Liver (tissue), 9 donors: ENCODE data around the gene NUTM1. TPM values are rescaled to one million over a fixed set of nuclear protein-coding genes. Genes with fewer than 3 reads are reported as not detected.

Source experiments
- DNase-seq: peaks from one replicate; pipeline ENCODE4 v3.0.0-alpha.2; 2017; ENCODE audit warnings: low spot score
- H3K27ac ChIP-seq, 2 donors: one replicate each; pipeline ENCODE4 v1.7.0; 2013; ENCODE audit warnings: inconsistent platforms in 2 of 2, low read length in 2 of 2, control low read depth in 1 of 2, low read depth in 1 of 2, mild to moderate bottlenecking in 1 of 2
- H3K27me3 ChIP-seq, 4 donors: one replicate each; pipeline versions ENCODE4 v1.6.1 to v1.7.0; 2013; ENCODE audit warnings: low read length in 3 of 4, inconsistent platforms in 1 of 4, mild to moderate bottlenecking in 1 of 4, moderate library complexity in 1 of 4; ENCODE audit not compliant: control insufficient read depth in 4 of 4, insufficient read depth in 4 of 4
- H3K36me3 ChIP-seq, 4 donors: one replicate each; pipeline versions ENCODE4 v1.6.1 to v1.7.0; 2013; ENCODE audit warnings: low read length in 3 of 4, mild to moderate bottlenecking in 3 of 4, low read depth in 1 of 4, moderate library complexity in 1 of 4; ENCODE audit not compliant: control insufficient read depth in 4 of 4, insufficient read depth in 3 of 4
- H3K4me1 ChIP-seq, 4 donors: one replicate each; pipeline versions ENCODE4 v1.6.1 to v1.7.0; 2013; ENCODE audit warnings: low read length in 3 of 4, mild to moderate bottlenecking in 3 of 4, moderate library complexity in 1 of 4; ENCODE audit not compliant: control insufficient read depth in 4 of 4, insufficient read depth in 4 of 4
- H3K4me3 ChIP-seq, 3 donors: one replicate each; pipeline versions ENCODE4 v1.6.1 to v1.7.0; 2013; ENCODE audit warnings: low read length in 3 of 3, control low read depth in 1 of 3, low read depth in 1 of 3, mild to moderate bottlenecking in 1 of 3
- H3K9ac ChIP-seq, 2 donors: one replicate each; pipeline ENCODE4 v1.7.0; 2013; ENCODE audit warnings: low read length in 2 of 2, mild to moderate bottlenecking in 2 of 2, moderate library complexity in 2 of 2, control low read depth in 1 of 2, low read depth in 1 of 2
- H3K9me3 ChIP-seq, 4 donors: one replicate each; pipeline versions ENCODE4 v1.6.1 to v1.7.0; 2013; ENCODE audit warnings: low read length in 3 of 4; ENCODE audit not compliant: control insufficient read depth in 4 of 4
- ATF3 ChIP-seq: IDR thresholded peaks from 2 replicates; pipeline ENCODE4 v1.6.1; 2016; ENCODE audit warnings: antibody characterized with exemption
- CTCF ChIP-seq: fragments of 150-350 bp; IDR thresholded peaks from 2 replicates; pipeline ENCODE4 v1.5.1; 2017; ENCODE audit warnings: improper control_type of control experiment, low read depth, low read length; ENCODE audit not compliant: missing input control
- EGR1 ChIP-seq, 2 donors: IDR thresholded peaks; 2 replicates each; pipeline ENCODE4 v1.6.1; 2016 to 2018; ENCODE audit warnings: antibody characterized with exemption in 2 of 2, low read depth in 2 of 2
- FOXA1 ChIP-seq: IDR thresholded peaks from 2 replicates; pipeline ENCODE4 v1.6.1; 2016; ENCODE audit warnings: antibody characterized with exemption
- FOXA2 ChIP-seq: IDR thresholded peaks from 2 replicates; pipeline ENCODE4 v1.6.1; 2016; ENCODE audit warnings: antibody characterized with exemption
- GABPA ChIP-seq, 2 donors: IDR thresholded peaks in 1 of 2; conservative IDR thresholded peaks in 1 of 2; 2 replicates each; pipeline ENCODE4 v1.6.1; 2016; ENCODE audit warnings: antibody characterized with exemption in 2 of 2, mild to moderate bottlenecking in 1 of 2, moderate library complexity in 1 of 2
- HNF4A ChIP-seq, 2 donors: conservative IDR thresholded peaks; 2 replicates each; pipeline ENCODE4 v1.6.1; 2016; ENCODE audit warnings: antibody characterized with exemption in 2 of 2, mild to moderate bottlenecking in 2 of 2
- HNF4G ChIP-seq: IDR thresholded peaks from 2 replicates; pipeline ENCODE4 v1.6.1; 2016; ENCODE audit warnings: antibody characterized with exemption
- JUND ChIP-seq, 2 donors: IDR thresholded peaks; 2 replicates each; pipeline ENCODE4 v1.6.1; 2016; ENCODE audit warnings: antibody characterized with exemption in 2 of 2
- MAX ChIP-seq: IDR thresholded peaks from 2 replicates; pipeline ENCODE4 v1.6.1; 2016; ENCODE audit warnings: antibody characterized with exemption
- NR2F2 ChIP-seq: IDR thresholded peaks from 2 replicates; pipeline ENCODE4 v1.6.1; 2016; ENCODE audit warnings: antibody characterized with exemption
- RAD21 ChIP-seq, 2 donors: IDR thresholded peaks; 2 replicates each; pipeline ENCODE4 v1.6.1; 2016; ENCODE audit warnings: antibody characterized with exemption in 2 of 2, mild to moderate bottlenecking in 2 of 2
- REST ChIP-seq: IDR thresholded peaks from 2 replicates; pipeline ENCODE4 v1.6.1; 2016; ENCODE audit warnings: antibody characterized with exemption, mild to moderate bottlenecking
- RXRA ChIP-seq, 2 donors: IDR thresholded peaks; 2 replicates each; pipeline ENCODE4 v1.6.1; 2017 to 2018; ENCODE audit warnings: antibody characterized with exemption in 2 of 2, mild to moderate bottlenecking in 1 of 2
- SP1 ChIP-seq: IDR thresholded peaks from 2 replicates; pipeline ENCODE4 v1.6.1; 2018; ENCODE audit warnings: antibody characterized with exemption, mild to moderate bottlenecking
- TAF1 ChIP-seq: conservative IDR thresholded peaks from 2 replicates; pipeline ENCODE4 v1.6.1; 2016; ENCODE audit warnings: antibody characterized with exemption, mild to moderate bottlenecking
- YY1 ChIP-seq: IDR thresholded peaks from 2 replicates; pipeline ENCODE4 v1.6.1; 2016; ENCODE audit warnings: antibody characterized with exemption, mild to moderate bottlenecking
- ZBTB33 ChIP-seq: IDR thresholded peaks from 2 replicates; pipeline ENCODE4 v1.6.1; 2016; ENCODE audit warnings: antibody characterized with exemption
- WGBS: extraction: QIAGEN DNeasy Blood & Tissue Kit; methylation state at CpG from one replicate; pipeline ENCODE4 v1.1.7; 2013; 5-methylcytosine and 5-hydroxymethylcytosine counted together
- polyA plus RNA-seq, 2 donors: library from polyadenylated mRNA; stranded (reverse) in 1 of 2; unstranded in 1 of 2; fragments of 200-250 nt in 1 of 2; fragments of >200 nt in 1 of 2; fragmentation: Nextera tagmentation in 1 of 2; extraction: Ambion mirVana in 1 of 2; gene quantifications; one replicate each; pipeline versions ENCODE4 v1.2.1 to v1.2.3, GENCODE V29; 2013 to 2015
- total RNA-seq, 2 donors: library from RNA; depleted of rRNA; stranded (reverse); fragments of >200 nt; gene quantifications; one replicate each; pipeline ENCODE4 v1.2.3, GENCODE V29; 2014
- donor health status: healthy.
- donor health status: healthy.
- donor health status: healthy.
- donor health status: healthy.
- donor health status: healthy.

Gene NUTM1
- total and polyA plus RNA-seq, 4 donors, result not detected

- peak; percentile 44 for DNase-seq
- Histone ChIP-seq H3K4me1 (peaks cover 0 to 9% (median 6%) of the 10 kb centered on the region in 4 donors), H3K4me3 (peak overlapping the region; percentile 67 to 86 (median 73)), H3K9me3 (no peaks in the 10 kb centered on the region), H3K36me3 (peaks cover 0 to 4% (median 0%) of the 10 kb centered on the region in 4 donors), H3K9ac (peak overlapping the region; percentile 51 to 92), H3K27me3 (no peaks in the 10 kb centered on the region), H3K27ac (peak overlapping the region; percentile 54 to 69)
- TF ChIP-seq EGR1 (IDR thresholded peaks at IDR 0.05; ENCODE audit: low read depth in 2 of 2) (no peak), ATF3 (no peak), HNF4A (conservative IDR thresholded peaks at IDR 0.05) (peak; percentile 29 to 47), RXRA (IDR thresholded peaks at IDR 0.05) (no peak), FOXA2 (no peak), YY1 (peak; percentile 25), NR2F2 (no peak), GABPA (IDR thresholded peaks at IDR 0.05 in 1 of 2, conservative IDR thresholded peaks at IDR 0.05 in 1 of 2) (no peak), RAD21 (IDR thresholded peaks at IDR 0.05) (peak in 1 of 2 donors; percentile 27), JUND (IDR thresholded peaks at IDR 0.05) (no peak), TAF1 (peak; percentile 98), ZBTB33 (no peak), MAX (peak; percentile 66), CTCF (no peak), REST (peak; percentile 64), HNF4G (no peak), FOXA1 (no peak), SP1 (peak; percentile 31)
- WGBS, result 5% methylated on average over 10 of the region's 10 CpGs
These were observed 24.6 kb upstream of the NUTM1 start for GRCh38 chr15:34318277-34319079.
